ENCODE data around the gene NRCAM.
"Not testable (repeated sequence)": the region's sequence is repeated elsewhere in the genome, so short reads cannot be mapped to it uniquely, and the experiment has no call there.

Gene NRCAM

DNA sequence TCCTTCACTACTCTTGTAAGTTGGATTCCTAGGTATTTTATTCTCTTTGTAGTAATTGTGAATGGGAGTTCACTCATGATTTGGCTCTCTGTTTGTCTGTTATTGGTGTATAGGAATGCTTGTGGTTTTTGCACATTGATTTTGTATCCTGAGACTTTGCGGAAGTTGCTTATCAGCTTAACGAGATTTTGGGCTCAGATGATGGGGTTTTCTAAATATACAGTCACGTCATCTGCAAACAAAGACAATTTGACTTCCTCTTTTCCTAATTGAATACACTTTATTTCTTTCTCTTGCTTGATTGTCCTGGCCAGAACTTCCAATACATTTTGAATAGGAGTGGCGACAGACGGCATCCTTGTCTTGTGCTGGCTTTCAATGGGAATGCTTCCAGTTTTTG, 181.8 kb downstream of the NRCAM start:
- not testable (repeated sequence) for H3K36me3 Mint-ChIP-seq (ENCODE audit: low read depth); H3K4me1 Mint-ChIP-seq (ENCODE audit: low read depth); H3K27ac Mint-ChIP-seq; H3K4me3 Mint-ChIP-seq; DNase-seq; H3K9me3 Mint-ChIP-seq; H3K27me3 Mint-ChIP-seq

- not testable (repeated sequence) for DNase-seq; H3K27ac Mint-ChIP-seq; H3K36me3 Mint-ChIP-seq (ENCODE audit: low read depth); H3K27me3 Mint-ChIP-seq; H3K4me1 Mint-ChIP-seq (ENCODE audit: low read depth); H3K4me3 Mint-ChIP-seq; H3K9me3 Mint-ChIP-seq
These were observed 183.3 kb downstream of the NRCAM start for GRCh38 chr7:108272891-108273290.

DNA sequence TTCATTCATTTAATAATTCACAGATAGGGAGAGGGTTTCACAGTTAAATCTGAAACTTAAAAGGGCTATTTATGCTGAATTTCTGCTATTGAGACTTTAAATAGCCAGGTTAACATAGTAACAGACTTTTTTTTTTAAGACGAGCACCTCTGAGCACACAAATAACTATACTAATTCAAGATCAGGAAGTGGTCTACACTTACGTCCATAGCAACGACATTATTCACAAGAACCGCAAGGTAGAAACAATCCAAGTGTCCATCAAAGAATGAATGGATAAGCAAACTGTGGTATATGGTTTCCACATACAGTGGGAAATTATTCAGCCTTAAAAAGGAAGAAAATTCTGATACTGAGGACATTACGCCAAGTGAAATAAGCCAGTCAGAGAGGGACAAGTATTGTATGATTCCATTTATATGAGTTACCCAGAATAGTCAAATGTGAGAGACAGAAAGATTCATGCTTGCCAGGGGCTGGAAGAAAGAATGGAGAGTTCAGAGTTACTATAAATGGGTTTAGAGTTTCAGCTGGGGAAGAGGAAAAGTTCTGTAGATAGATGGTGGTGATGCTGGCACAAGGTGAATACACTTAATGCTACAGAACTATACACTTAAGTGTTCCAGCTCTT, 185.7 kb downstream of the NRCAM start:
- no peak for DNase-seq
- Mint-ChIP-seq H3K36me3 (ENCODE audit: low read depth) (no peaks in the 10 kb centered on the region), H3K27ac (no peak overlapping the region), H3K4me1 (ENCODE audit: low read depth) (peaks cover 11% of the 10 kb centered on the region), H3K9me3 (no peaks in the 10 kb centered on the region), H3K4me3 (no peak overlapping the region), H3K27me3 (peaks cover 8% of the 10 kb centered on the region)

DNA sequence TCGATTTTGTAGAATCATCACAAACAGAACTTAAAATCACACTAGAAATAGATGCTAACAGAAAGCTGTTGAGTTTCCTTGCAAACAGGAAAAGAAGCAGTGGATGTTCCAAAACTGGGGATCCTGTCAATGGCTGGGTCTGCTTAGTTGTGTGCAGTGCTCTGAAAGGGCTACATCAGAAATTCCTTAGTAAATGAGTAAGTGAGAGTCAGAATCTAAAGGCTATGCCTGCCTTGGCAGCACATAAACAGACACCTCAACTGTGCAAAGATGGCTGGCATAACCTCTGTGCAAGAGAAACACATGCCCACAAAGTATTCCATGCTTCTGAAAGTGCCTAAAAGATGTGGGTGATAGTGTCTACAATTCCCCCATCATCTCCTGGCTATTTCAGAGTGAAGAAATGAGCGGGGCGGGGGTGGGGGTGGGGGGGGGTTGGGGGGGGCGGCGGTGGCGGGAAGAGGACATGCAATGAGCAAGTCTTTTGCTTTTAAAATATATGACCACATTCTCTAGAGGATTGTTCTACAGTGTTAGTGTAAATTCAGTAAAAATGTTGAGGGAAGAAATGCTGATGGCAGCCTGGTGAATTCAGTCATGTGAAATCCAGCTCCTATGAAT, 187.9 kb downstream of the NRCAM start:
- Mint-ChIP-seq H3K9me3 (no peaks in the 10 kb centered on the region), H3K4me3 (no peak overlapping the region), H3K27me3 (peaks cover 8% of the 10 kb centered on the region), H3K27ac (no peak overlapping the region), H3K4me1 (ENCODE audit: low read depth) (peaks cover 11% of the 10 kb centered on the region), H3K36me3 (ENCODE audit: low read depth) (no peaks in the 10 kb centered on the region)
- no peak for DNase-seq

- H3K4me1 Mint-ChIP-seq (ENCODE audit: low read depth) = peaks cover 11% of the 10 kb centered on the region
- H3K27me3 Mint-ChIP-seq = peaks cover 8% of the 10 kb centered on the region
- H3K36me3 Mint-ChIP-seq (ENCODE audit: low read depth) = no peaks in the 10 kb centered on the region
- no peak for DNase-seq
- H3K9me3 Mint-ChIP-seq = no peaks in the 10 kb centered on the region
- H3K4me3 Mint-ChIP-seq = no peak overlapping the region
- no peak overlapping the region for H3K27ac Mint-ChIP-seq
These were observed 188.6 kb downstream of the NRCAM start for GRCh38 chr7:108267615-108268014.

DNA sequence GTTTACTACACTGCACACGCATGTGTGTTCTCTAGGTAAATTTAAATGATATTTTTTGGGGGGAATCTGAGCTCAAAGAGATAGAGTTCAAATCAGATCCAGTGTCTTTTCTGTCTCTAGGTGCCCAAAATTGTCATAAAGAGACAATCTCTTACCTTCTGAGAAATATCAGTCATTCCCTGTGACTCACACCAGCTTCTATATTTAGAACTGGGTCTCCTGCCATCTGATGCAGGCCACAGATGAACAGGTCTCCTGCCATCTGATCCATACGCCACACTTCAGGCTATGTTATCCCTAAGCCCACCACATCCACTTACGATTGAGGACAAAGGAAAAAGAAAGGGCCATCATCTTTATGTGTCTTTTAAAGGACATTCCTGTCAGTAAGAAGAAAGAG, 189.7 kb downstream of the NRCAM start:
- Mint-ChIP-seq H3K4me1 (ENCODE audit: low read depth) (peaks cover 11% of the 10 kb centered on the region), H3K27ac (no peak overlapping the region), H3K36me3 (ENCODE audit: low read depth) (no peaks in the 10 kb centered on the region), H3K4me3 (no peak overlapping the region), H3K9me3 (no peaks in the 10 kb centered on the region), H3K27me3 (peaks cover 8% of the 10 kb centered on the region)
- no peak for DNase-seq

DNA sequence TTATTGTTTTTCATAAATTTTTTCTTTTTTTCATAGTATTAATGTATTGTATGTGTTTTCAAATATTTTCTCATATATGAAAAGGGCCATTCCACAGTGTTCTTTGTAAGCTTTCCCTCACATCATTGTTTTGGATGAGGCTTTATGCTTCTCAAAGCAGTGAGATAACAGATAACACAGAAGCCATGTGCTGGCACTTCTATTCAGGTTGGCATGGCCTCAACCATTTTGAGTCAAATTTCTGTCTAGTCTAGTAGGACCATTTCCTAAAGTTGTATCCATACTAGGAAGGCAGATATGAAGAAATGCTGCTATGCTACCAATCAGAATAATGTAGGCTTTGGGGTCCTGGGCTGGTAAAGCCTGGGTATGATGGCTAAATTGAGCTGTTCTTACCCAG, 190.2 kb downstream of the NRCAM start:
- Mint-ChIP-seq H3K4me1 (ENCODE audit: low read depth) (peaks cover 11% of the 10 kb centered on the region), H3K27ac (no peak overlapping the region), H3K27me3 (peaks cover 8% of the 10 kb centered on the region), H3K36me3 (ENCODE audit: low read depth) (no peaks in the 10 kb centered on the region), H3K4me3 (no peak overlapping the region), H3K9me3 (no peaks in the 10 kb centered on the region)
- DNase-seq = no peak

DNA sequence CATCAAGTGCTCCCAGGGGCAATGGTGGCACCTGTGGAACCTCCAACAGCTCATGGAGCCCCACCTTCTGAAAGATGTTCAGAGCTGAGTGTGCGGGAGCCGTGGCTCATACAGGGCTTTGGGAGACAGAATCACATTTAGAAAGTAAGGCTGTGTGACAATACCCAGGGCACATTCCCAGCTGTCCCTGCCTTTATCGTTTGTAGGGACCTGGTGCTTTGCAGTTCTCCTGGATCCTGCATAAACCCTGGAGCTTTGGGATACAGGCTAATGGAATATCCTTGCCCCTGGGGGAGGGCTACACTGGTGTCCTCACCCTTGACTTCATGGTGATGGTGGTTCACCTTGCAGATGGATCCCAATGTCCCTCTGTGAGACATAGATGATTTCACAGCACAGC, 191.2 kb downstream of the NRCAM start:
- peaks cover 10% of the 10 kb centered on the region for H3K27me3 Mint-ChIP-seq
- H3K27ac Mint-ChIP-seq = no peak overlapping the region
- H3K4me1 Mint-ChIP-seq (ENCODE audit: low read depth) = peaks cover 6% of the 10 kb centered on the region
- no peaks in the 10 kb centered on the region for H3K9me3 Mint-ChIP-seq
- DNase-seq = no peak
- no peak overlapping the region for H3K4me3 Mint-ChIP-seq
- H3K36me3 Mint-ChIP-seq (ENCODE audit: low read depth) = no peaks in the 10 kb centered on the region

GRCh38 chr7:108263425-108263824, 192.8 kb downstream of the NRCAM start:
- Mint-ChIP-seq H3K4me1 (ENCODE audit: low read depth) (peaks cover 6% of the 10 kb centered on the region), H3K27ac (no peak overlapping the region), H3K4me3 (no peak overlapping the region), H3K27me3 (peaks cover 7% of the 10 kb centered on the region), H3K36me3 (ENCODE audit: low read depth) (no peaks in the 10 kb centered on the region), H3K9me3 (peaks cover 4% of the 10 kb centered on the region)
- no peak for DNase-seq

- no peak for DNase-seq
- peaks cover 4% of the 10 kb centered on the region for H3K27me3 Mint-ChIP-seq
- H3K9me3 Mint-ChIP-seq = peaks cover 4% of the 10 kb centered on the region
- peaks cover 3% of the 10 kb centered on the region for H3K4me1 Mint-ChIP-seq (ENCODE audit: low read depth)
- H3K4me3 Mint-ChIP-seq = no peak overlapping the region
- H3K36me3 Mint-ChIP-seq (ENCODE audit: low read depth) = no peaks in the 10 kb centered on the region
- no peak overlapping the region for H3K27ac Mint-ChIP-seq
These were observed 194.5 kb downstream of the NRCAM start for GRCh38 chr7:108261560-108262255.

GRCh38 chr7:108259447-108259846, 196.8 kb downstream of the NRCAM start:
- H3K36me3 Mint-ChIP-seq (ENCODE audit: low read depth); H3K4me3 Mint-ChIP-seq; H3K4me1 Mint-ChIP-seq (ENCODE audit: low read depth); H3K9me3 Mint-ChIP-seq; DNase-seq; H3K27me3 Mint-ChIP-seq; H3K27ac Mint-ChIP-seq: not testable (repeated sequence)

DNA sequence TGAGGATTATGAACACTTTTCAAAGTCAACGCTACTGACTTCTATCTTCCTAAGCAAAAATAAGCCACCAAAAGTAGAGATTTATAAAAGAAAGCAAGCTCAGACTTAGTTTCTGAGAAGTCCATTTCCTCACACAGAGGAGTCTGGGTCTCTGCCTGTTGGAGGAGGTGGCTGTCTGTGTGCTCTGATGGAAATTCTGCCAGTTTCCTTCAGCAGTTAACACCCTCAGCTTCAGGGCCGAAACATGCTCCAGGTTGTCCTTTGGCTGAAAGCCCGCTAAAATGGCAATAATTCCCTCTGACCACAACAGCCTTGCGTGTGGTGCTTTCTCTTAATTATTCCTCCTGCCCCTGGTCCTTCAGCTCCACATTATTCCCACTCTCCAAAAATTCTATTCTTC, 198.3 kb downstream of the NRCAM start:
- Mint-ChIP-seq H3K4me1 (ENCODE audit: low read depth) (no peaks in the 10 kb centered on the region), H3K27me3 (peaks cover 4% of the 10 kb centered on the region), H3K27ac (no peak overlapping the region), H3K9me3 (peaks cover 6% of the 10 kb centered on the region), H3K4me3 (no peak overlapping the region), H3K36me3 (ENCODE audit: low read depth) (no peaks in the 10 kb centered on the region)
- DNase-seq = no peak

GRCh38 chr7:108254259-108254658, 202.0 kb downstream of the NRCAM start:
- no peak for DNase-seq
- Mint-ChIP-seq H3K36me3 (ENCODE audit: low read depth) (no peaks in the 10 kb centered on the region), H3K4me3 (no peak overlapping the region), H3K4me1 (ENCODE audit: low read depth) (no peaks in the 10 kb centered on the region), H3K27me3 (no peaks in the 10 kb centered on the region), H3K27ac (no peak overlapping the region), H3K9me3 (peaks cover 2% of the 10 kb centered on the region)

GRCh38 chr7:108253275-108254044, 202.8 kb downstream of the NRCAM start:
- Mint-ChIP-seq H3K4me3 (no peak overlapping the region), H3K4me1 (ENCODE audit: low read depth) (no peaks in the 10 kb centered on the region), H3K27me3 (no peaks in the 10 kb centered on the region), H3K9me3 (peaks cover 2% of the 10 kb centered on the region), H3K36me3 (ENCODE audit: low read depth) (no peaks in the 10 kb centered on the region), H3K27ac (no peak overlapping the region)
- no peak for DNase-seq

GRCh38 chr7:108252177-108252576, 204.1 kb downstream of the NRCAM start:
- no peak for DNase-seq
- H3K4me1 Mint-ChIP-seq (ENCODE audit: low read depth) = no peaks in the 10 kb centered on the region
- peaks cover 2% of the 10 kb centered on the region for H3K9me3 Mint-ChIP-seq
- no peak overlapping the region for H3K4me3 Mint-ChIP-seq
- H3K36me3 Mint-ChIP-seq (ENCODE audit: low read depth) = no peaks in the 10 kb centered on the region
- no peak overlapping the region for H3K27ac Mint-ChIP-seq
- H3K27me3 Mint-ChIP-seq = no peaks in the 10 kb centered on the region

Data from activated T-cell treated with anti-CD3 and anti-CD28 coated beads, Interleukin-2, amount 50 U/mL, for 24 hours (primary cell).